Sigmoid colon (tissue), 7 donors: Measurements from ENCODE around the gene CD300A. TPM values are rescaled to one million over a fixed set of nuclear protein-coding genes. Genes with fewer than 3 reads are reported as not detected.

Source experiments
- DNase-seq: peaks from one replicate; pipeline ENCODE4 v3.0.0-alpha.2; 2019
- H3K27ac ChIP-seq, 4 donors: fragments of 200-600 bp; sonication (generic); one replicate each; pipeline ENCODE4 v1.5.1; 2016 to 2019; ENCODE audit warnings: mild to moderate bottlenecking in 1 of 4
- H3K27me3 ChIP-seq, 3 donors: fragments of 200-600 bp; sonication (generic); one replicate each; pipeline ENCODE4 v1.5.1; 2019; ENCODE audit warnings: mild to moderate bottlenecking in 1 of 3
- H3K36me3 ChIP-seq, 4 donors: fragments of 200-600 bp; sonication (generic); one replicate each; pipeline ENCODE4 v1.5.1; 2016 to 2019
- H3K4me1 ChIP-seq, 4 donors: fragments of 200-600 bp; sonication (generic); one replicate each; pipeline ENCODE4 v1.5.1; 2017 to 2019
- H3K4me3 ChIP-seq, 4 donors: fragments of 200-600 bp; sonication (generic); one replicate each; pipeline ENCODE4 v1.5.1; 2017 to 2019; ENCODE audit warnings: mild to moderate bottlenecking in 2 of 4, moderate library complexity in 1 of 4
- H3K9me3 ChIP-seq, 4 donors: fragments of 200-600 bp in 3 of 4; sonication (generic) in 3 of 4; one replicate each; pipeline versions ENCODE4 v1.5.1 to v1.6.1; 2013 to 2019
- CTCF ChIP-seq, 4 experiments: fragments of 450-650 bp in 3 of 4; fragments of 200-600 bp in 1 of 4; IDR thresholded peaks; one replicate each; pipeline ENCODE4 v1.5.1; 2016 to 2019; ENCODE audit warnings: antibody characterized with exemption in 4 of 4, mild to moderate bottlenecking in 3 of 4, moderate library complexity in 2 of 4
- EP300 ChIP-seq, 4 donors: sonication (generic); formaldehyde crosslinking; IDR thresholded peaks; one replicate each; pipeline ENCODE4 v1.6.1; 2017; ENCODE audit warnings: antibody characterized with exemption in 4 of 4
- POLR2A ChIP-seq, 2 donors: fragments of 450-650 bp; IDR thresholded peaks; one replicate each; pipeline ENCODE4 v1.6.1; 2016; ENCODE audit warnings: antibody characterized with exemption in 2 of 2, mild to moderate bottlenecking in 2 of 2, moderate library complexity in 2 of 2
- POLR2AphosphoS5 ChIP-seq, 4 donors: sonication (generic); formaldehyde crosslinking; IDR thresholded peaks; one replicate each; pipeline ENCODE4 v1.6.1; 2017; ENCODE audit warnings: antibody characterized with exemption in 4 of 4
- WGBS, 2 donors: extraction: QIAGEN DNeasy Blood & Tissue Kit; methylation state at CpG; one replicate each; pipeline ENCODE4 v1.1.7; 2013; 5-methylcytosine and 5-hydroxymethylcytosine counted together
- intact Hi-C: fragments of 100-400 bp; cut with DNase I; formaldehyde crosslinking; loops from one replicate; pipeline ENCODE4 v1.15.1; 2023
- polyA plus RNA-seq, 3 donors: library from polyadenylated mRNA; stranded (reverse); fragments of 200-250 nt; gene quantifications; one replicate each; pipeline ENCODE4 v1.2.3, GENCODE V29; 2013
- total RNA-seq, 4 donors: library from RNA; depleted of rRNA; stranded (reverse); fragments of >200 nt; gene quantifications; one replicate each; pipeline ENCODE4 v1.1.0, GENCODE V29; 2016
- donor health status: healthy with polysubstance abuse.
- donor health status: Bipolar disorder and iron deficiency.
- donor health status: healthy.

The CD300A gene
- total and polyA plus RNA-seq, 7 donors = 2.9 to 33.5 (median 4.8) TPM

GRCh38 chr17:74464730-74465377 is 1.6 kb upstream of the CD300A start:
- intact Hi-C loops = no loop called here
- DNase-seq = no peak
- WGBS, 2 donors = 83 to 84% methylated on average over 7 of the region's 7 CpGs
- H3K9me3 ChIP-seq = no peaks in the 10 kb centered on the region
- peaks cover 4 to 45% (median 34%) of the 10 kb centered on the region in 3 donors for H3K27me3 ChIP-seq
- TF ChIP-seq CTCF (IDR thresholded peaks at IDR 0.05) (no peak), POLR2AphosphoS5 (IDR thresholded peaks at IDR 0.05) (no peak), EP300 (IDR thresholded peaks at IDR 0.05) (no peak), POLR2A (IDR thresholded peaks at IDR 0.05) (no peak)
- no peak overlapping the region for H3K4me3 ChIP-seq
- no peak overlapping the region for H3K27ac ChIP-seq
- peaks cover 0 to 5% (median 0%) of the 10 kb centered on the region in 4 donors for H3K4me1 ChIP-seq
- no peaks in the 10 kb centered on the region for H3K36me3 ChIP-seq

DNA sequence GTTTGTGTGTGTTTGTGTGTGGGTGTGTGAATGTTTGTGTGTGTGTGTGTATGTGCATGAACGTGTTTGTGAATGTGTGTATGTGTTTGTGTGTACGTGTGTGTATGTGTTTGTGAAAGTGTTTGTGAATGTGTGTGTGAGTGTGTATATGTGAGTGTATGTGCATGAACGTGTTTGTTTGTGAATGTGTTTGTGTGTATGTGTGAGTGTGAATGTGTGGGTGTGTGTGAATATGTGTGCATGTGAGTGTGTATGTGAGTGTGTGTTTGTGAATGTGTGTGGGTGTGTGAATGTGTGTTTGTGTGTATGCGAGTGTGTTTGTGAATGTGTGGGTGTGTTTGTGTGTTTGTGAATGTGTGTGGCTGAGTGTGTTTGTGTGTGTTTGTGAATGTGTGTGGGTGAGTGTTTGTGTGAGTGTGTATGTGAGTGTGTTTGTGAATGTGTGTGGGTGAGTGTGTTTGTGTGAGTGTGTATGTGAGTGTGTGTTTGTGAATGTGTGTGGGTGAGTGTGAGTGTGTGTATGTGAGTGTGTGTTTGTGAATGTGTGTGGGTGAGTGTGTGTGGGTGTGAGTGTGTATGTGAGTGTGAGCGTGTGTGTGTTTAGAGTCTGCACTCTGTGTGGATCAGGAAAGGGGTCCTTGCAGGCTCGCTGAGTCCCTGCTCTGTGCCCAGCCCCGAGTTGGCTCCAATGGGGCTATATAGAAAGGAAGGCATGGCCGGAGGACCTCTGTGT is 890 bp upstream of the CD300A start:
- H3K27me3 ChIP-seq = peaks cover 4 to 48% (median 34%) of the 10 kb centered on the region in 3 donors
- whole genome bisulfite sequencing, 2 donors = 80 to 85% methylated on average over 8 of the region's 8 CpGs
- intact Hi-C loops = no loop called here
- peak overlapping the region in 1 of 4 donors; percentile 52 for H3K27ac ChIP-seq
- TF ChIP-seq POLR2AphosphoS5 (IDR thresholded peaks at IDR 0.05) (no peak), CTCF (IDR thresholded peaks at IDR 0.05) (no peak)
- no peak overlapping the region for H3K4me3 ChIP-seq
- H3K4me1 ChIP-seq = peaks cover 0 to 5% (median 0%) of the 10 kb centered on the region in 4 donors
- H3K9me3 ChIP-seq = no peaks in the 10 kb centered on the region
- no peak for DNase-seq
- no peaks in the 10 kb centered on the region for H3K36me3 ChIP-seq

- peaks cover 4 to 55% (median 34%) of the 10 kb centered on the region in 3 donors for H3K27me3 ChIP-seq
- H3K4me1 ChIP-seq = peaks cover 0 to 5% (median 0%) of the 10 kb centered on the region in 4 donors
- H3K4me3 ChIP-seq = peak overlapping the region in 3 of 4 donors; percentile 16 to 32 (median 22)
- no peak for DNase-seq
- 22 to 36% methylated on average over 11 of the region's 11 CpGs for whole genome bisulfite sequencing, 2 donors
- H3K9me3 ChIP-seq = no peaks in the 10 kb centered on the region
- no peaks in the 10 kb centered on the region for H3K36me3 ChIP-seq
- intact Hi-C loops = no loop called here
- TF ChIP-seq POLR2AphosphoS5 (IDR thresholded peaks at IDR 0.05) (no peak), CTCF (IDR thresholded peaks at IDR 0.05) (no peak), POLR2A (IDR thresholded peaks at IDR 0.05) (no peak), EP300 (IDR thresholded peaks at IDR 0.05) (no peak)
- H3K27ac ChIP-seq = peak overlapping the region in 3 of 4 donors; percentile 8 to 59 (median 52)
These were observed 372 bp downstream of the CD300A start for GRCh38 chr17:74466828-74467184.

- H3K9me3 ChIP-seq = no peaks in the 10 kb centered on the region
- H3K36me3 ChIP-seq = no peaks in the 10 kb centered on the region
- DNase-seq = no peak
- peaks cover 0 to 5% (median 0%) of the 10 kb centered on the region in 4 donors for H3K4me1 ChIP-seq
- peaks cover 4 to 61% (median 34%) of the 10 kb centered on the region in 3 donors for H3K27me3 ChIP-seq
- TF ChIP-seq CTCF (IDR thresholded peaks at IDR 0.05) (no peak), POLR2AphosphoS5 (IDR thresholded peaks at IDR 0.05) (peak in 1 of 4 donors; percentile 11), POLR2A (IDR thresholded peaks at IDR 0.05) (no peak), EP300 (IDR thresholded peaks at IDR 0.05) (no peak)
- H3K4me3 ChIP-seq = peak overlapping the region in 2 of 4 donors; percentile 22 to 32
- intact Hi-C loops = no loop called here
- 44 to 66% methylated on average over 21 of the region's 21 CpGs for WGBS, 2 donors
- H3K27ac ChIP-seq = peak overlapping the region in 2 of 4 donors; percentile 52 to 59
These were observed 952 bp downstream of the CD300A start for GRCh38 chr17:74467221-74467951.
